SKM-1 treated with dmso at 0.1 percent for 144 hours (cell line): ENCODE measurements around the gene RNF180.
A peak's percentile ranks its signal among the peaks of the same experiment; 100 is the strongest.
"Not testable (repeated sequence)": the region's sequence is repeated elsewhere in the genome, so short reads cannot be mapped to it uniquely, and the experiment has no call there.

ENCODE experiments used
- DNase-seq: peaks from one replicate; lab custom pipeline; 2025; ENCODE audit not compliant: unreplicated experiment; lab: John Stamatoyannopoulos, UW

RNF180 gene

DNA sequence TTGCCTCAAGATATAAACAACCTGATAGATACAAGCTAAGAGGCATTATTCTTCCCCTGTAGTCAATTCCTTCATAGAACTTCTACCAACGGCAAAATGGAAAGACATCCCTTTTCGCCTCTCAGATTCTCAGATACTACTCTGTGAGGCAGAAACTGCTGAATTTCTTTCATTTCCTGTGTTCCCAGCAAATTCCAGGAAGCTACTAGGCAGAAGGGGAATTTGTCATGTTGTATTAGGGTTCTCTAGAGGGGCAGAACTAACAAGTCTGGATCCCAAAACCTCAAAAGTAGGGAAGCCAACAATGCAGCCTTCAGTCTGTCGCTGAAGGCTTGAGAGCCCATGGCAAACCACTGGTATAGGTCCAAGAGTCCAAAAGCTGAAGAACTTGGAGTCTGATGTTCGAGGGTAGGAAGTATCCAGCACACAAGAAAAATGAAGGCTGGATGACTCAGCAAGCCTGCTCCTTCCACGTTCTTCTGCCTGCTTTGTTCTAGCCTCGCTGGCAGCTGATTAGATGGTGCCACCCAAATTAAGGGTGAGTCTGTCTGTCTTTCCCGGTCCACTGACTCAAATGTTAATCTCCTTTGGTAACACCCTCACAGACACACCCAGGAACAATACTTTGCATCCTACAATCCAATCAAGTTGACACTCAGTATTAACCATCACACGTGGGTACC is 15.2 kb downstream of the RNF180 start:
- no peak for DNase-seq

DNA sequence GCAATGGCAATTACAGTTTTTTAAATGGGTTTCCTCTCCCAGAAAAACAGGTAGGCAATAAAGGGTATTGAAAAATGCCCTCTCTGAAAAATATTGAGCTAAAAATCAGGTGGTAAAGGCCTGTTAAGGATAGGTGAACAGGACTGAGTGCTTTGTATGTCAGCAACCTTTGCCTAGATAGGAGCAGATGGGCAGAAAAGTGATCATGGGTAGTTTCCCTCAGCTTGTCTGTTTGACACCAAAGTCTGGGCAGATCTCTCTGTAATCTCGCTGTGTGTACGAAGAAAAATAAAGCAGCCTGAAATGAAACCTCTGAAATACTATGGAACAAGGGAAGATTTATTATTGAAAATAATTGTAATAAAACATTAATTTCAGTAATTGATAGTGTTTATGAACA is 15.8 kb downstream of the RNF180 start:
- no peak for DNase-seq

- no peak for DNase-seq
These were observed 18.3 kb downstream of the RNF180 start for GRCh38 chr5:64183956-64184355.

- DNase-seq = no peak
These were observed 19.2 kb downstream of the RNF180 start for GRCh38 chr5:64184832-64185231.

DNA sequence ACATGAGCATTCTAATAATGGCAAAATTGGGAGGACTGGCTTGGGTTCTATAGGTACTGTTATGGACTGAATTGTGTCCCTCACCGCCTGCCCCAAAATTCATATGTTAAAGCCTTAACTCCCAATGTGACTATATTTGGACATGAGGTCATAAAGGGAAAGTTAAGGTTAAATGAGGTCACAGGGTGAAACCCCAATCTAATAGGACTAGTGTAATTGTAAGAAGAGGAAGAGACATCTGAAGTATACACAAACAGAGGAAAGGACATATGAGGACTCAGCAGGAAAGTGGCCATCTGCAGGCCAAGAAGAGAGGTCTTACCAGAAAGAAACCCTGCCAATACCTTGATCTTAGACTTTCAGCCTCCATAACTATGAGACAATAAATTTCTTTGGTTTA is 23.1 kb downstream of the RNF180 start:
- no peak for DNase-seq

DNA sequence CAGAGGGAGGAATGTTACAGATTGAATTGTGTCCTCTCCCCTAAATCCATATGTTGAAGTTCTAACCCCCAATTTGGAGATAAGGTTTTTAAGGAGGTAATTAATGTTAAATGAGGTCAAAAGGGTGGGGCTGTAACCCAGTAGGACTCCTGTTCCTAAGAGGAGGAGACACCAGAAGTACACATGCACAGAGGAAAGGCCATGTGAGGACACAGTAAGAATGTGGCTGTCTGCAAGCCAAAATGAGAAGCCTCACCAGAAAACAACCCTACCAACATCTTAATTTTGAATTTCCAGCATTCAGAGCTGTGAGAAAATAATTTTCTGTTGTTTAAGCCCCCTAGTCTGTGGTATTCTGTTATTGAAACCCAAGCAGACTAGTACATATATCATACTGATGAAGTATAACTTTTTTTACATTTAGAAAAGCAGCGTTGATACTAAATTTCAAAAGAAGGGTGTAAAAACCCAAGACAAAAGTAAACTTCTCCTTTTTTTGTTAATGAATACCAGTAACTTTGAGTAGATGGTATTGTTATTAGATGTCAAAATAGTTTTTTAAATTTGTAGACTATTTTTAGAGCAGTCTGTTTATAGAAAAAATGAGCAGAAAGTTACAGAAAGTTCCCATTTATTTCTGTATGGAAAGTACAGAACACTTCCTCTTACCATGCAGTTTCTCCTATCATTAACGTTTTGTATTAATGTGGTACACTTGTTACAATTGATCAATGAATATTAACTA is 25.1 kb downstream of the RNF180 start:
- no peak for DNase-seq

DNA sequence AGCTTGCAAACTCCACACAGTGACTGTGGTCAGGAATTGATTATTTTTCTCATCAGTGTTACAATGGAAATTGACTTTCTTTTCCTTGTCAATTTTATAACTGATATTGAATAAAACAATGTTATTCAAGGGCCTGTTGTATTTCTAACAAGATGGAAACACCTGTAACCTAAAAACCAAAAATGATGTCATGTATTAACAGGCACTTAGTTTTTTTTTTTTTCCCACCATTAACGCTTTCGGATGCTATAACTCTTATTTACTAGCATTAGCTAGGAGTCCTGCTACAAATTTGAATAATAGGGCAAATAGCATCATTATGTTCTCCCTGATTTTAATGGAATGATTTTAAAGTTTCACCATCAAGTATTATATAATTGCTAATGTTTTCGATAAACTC is 30.3 kb downstream of the RNF180 start:
- no peak for DNase-seq

- no peak for DNase-seq
These were observed 33.8 kb downstream of the RNF180 start for GRCh38 chr5:64199425-64199824.

GRCh38 chr5:64201996-64202395 is 36.4 kb downstream of the RNF180 start:
- DNase-seq = no peak

DNA sequence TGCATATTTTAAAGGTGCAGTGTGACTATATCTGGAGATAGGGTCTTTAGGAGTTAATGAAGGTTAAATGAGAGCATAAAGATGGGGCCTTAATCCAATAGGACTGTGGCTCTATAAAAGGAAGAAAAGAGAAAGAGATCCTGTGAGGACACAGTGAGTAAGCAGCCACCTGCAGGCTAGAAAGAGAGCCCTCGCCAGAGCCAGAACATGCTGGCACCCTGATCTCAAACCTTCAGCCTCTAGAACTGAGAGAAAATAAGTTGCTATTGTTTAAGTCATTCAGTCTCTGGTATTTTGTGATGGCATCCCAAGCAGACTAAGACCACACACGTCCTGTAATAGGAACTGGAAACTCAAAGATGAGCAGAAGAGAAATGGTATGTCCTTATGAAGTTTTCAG is 41.0 kb downstream of the RNF180 start:
- DNase-seq = no peak

- DNase-seq = peak; percentile 10
These were observed 42.3 kb downstream of the RNF180 start for GRCh38 chr5:64207978-64208377.

- no peak for DNase-seq
These were observed 43.7 kb downstream of the RNF180 start for GRCh38 chr5:64209353-64209752.

DNA sequence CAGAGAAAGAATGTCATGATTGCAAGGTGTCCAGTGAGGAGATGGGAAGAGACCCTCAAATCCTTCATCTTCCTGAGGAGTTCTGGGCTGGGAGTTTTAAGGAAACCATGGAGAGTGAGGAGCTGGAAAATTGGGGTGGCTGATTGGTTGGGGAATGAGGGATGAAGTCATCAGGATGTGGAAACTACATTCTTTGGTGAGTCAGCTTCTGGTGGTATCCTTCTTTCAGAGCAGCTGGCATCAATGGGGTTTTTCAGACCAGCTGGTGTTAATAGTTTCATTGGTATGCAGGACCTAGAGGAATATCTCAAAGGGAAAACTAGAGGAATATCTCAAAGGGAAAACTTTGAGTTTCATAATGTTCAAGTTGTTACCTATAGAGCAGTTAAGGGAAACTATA is 45.2 kb downstream of the RNF180 start:
- DNase-seq = no peak

DNA sequence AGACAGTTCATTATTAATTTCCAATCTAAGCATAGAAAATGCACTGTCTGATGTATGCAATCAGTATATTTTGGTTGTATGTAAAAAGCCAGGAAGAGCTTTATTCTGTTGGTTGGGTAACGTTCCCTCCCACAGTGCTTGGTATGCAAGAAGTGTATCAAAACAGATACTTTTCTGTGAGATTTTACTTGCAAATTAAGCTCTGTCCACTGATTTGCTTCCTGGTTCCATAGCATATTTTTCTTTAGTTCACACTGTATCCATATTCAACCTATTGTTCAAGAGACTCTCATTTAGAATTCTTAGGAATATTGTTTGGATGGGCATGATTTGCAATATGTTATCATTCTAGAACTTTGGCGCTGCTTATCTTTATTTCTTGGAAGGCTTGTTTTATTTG is 47.4 kb downstream of the RNF180 start:
- DNase-seq = no peak

DNA sequence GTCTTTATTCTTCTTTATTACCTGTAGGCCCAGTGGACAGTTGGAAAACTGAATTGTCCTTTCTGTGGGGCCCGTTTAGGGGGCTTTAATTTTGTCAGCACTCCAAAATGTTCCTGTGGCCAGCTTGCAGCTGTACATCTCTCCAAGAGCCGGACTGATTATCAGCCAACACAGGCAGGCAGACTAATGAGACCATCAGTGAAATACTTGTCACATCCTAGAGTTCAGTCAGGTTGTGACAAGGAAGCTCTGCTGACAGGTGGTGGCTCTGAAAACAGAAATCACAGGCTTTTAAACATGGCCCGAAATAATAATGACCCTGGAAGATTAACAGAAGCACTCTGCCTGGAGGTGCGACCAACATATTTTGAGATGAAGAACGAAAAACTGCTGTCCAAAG is 47.9 kb downstream of the RNF180 start:
- DNase-seq = no peak

DNA sequence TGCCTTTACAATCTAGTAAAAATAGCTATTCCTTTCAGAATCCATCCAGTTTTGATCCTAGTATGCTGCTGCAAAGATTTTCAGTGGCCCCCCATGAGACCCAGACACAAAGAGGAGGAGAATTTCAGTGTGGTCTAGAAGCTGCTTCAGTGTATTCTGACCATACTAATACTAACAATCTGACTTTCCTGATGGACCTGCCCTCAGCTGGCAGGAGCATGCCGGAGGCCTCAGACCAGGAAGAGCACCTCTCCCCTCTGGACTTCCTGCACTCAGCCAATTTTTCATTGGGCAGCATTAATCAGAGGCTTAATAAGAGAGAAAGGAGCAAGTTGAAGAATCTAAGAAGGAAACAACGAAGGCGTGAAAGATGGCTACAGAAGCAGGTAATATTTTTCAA is 48.5 kb downstream of the RNF180 start:
- DNase-seq = no peak

GRCh38 chr5:64221911-64222310 is 56.3 kb downstream of the RNF180 start:
- DNase-seq = no peak

GRCh38 chr5:64225286-64225981 is 59.8 kb downstream of the RNF180 start:
- DNase-seq = not testable (repeated sequence)

DNA sequence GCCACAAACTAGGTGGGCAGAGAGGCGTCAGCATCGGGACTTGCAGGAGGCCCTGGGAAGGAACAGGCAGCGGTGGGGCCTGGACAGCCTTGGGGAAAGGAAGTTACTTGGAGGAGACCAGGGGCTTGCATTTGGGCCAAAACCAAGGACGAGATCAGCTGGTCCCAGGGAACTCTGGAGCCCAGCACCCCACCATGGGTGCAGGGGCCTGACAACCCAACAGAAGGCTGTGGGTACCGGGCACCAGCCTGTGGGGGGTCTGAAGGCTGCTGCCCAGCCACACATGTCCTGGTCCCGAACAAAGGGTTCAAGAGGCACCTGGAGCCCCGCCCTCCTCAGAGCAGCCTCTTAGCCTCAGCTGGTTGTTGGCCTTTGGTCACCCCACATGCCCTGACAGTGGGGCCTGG is 61.5 kb downstream of the RNF180 start:
- not testable (repeated sequence) for DNase-seq

GRCh38 chr5:64229163-64229774 is 63.6 kb downstream of the RNF180 start:
- peak; percentile 39 for DNase-seq

DNA sequence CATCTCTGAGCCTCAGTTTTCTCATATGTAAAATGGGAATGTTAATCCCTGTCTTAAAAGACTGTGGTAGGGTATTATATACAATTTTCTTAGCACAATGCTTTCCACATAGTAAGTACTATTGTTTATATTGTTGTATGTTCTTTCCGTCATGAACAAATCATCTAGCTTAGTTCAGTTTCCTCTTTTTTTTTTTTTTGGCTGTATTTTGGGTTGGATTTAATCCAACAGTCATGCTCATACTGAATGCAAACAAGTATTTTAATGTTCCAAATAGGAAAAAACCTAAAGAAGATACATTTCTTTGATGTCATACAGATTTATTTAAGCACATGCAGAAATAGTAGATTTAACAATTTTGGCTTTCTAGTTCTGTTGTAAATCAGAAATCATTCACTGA is 95.1 kb downstream of the RNF180 start:
- no peak for DNase-seq

DNA sequence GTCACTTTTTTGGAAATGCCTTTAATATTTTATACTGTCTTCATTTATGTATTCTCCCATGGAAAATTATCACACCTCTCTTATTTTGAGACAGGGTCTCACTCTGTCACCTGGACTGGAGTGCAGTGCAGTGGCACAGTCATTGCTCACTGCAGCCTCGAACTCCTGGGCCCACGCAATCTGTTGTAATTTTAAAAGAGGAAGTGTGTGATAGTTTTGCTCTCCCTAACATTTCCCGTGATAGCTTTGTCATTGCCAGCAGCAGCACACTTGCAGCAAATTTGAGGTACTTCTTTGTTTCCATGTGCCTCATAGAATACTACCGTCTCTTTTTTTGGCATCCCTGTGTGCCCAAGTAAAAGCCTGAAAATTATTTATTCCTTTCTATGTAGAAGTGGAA is 103.5 kb downstream of the RNF180 start:
- DNase-seq = peak; percentile 30
